OCI-M1 (cell line): Measurements from ENCODE around the gene UBE2G1.

ENCODE experiments used
- DNase-seq: peaks from one replicate; lab custom pipeline; 2025; lab: John Stamatoyannopoulos, UW

UBE2G1 gene

DNA sequence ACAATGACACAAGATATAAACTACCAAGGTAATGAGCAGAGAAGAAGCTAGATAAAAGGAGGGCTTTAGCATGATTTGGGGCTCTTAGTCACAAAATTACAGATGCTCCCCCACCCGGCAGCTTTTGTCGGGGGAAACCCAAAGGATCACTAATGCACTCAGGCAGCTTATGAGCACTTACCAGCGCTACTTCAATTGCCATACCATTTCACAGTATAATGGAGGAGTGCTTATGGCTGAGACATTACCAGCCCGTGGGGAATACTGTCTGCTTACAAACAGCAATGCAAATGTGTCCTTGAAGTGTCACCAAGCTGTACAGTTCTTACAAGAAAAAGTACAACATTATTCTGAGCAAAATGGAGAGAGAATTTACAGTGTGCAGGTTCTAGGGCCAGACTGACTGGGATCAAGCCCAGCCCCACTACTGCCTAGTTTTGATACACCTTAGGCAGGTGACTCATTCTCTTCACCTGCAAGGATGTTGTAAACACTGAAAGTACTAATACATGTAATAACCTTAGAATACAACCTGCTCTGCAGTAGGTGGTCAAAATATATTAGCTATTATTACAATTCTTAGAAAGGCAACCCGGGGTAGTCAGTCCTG is 119.0 kb downstream of the UBE2G1 start:
- no peak for DNase-seq

- DNase-seq = no peak
Observed at GRCh38 chr17:4246674-4247073, 119.8 kb downstream of the UBE2G1 start.

DNA sequence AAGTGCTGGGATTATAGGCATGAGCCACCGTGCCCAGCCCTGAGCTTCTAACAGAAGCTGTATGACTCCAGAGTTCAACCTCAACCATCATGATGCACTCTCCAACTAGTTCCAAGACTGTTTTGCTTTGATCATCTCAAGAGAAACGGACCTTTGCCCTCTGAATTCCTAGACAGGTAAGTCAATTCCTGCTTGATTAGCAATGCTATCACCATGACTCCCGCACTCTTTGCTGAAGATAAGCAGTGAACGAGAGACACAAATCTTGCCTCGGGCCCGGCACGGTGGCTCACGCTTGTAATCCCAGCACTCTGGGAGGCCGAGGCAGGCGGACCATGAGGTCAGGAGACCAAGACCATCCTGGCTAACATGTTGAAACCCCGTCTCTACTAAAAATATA is 124.9 kb downstream of the UBE2G1 start:
- DNase-seq = no peak

DNA sequence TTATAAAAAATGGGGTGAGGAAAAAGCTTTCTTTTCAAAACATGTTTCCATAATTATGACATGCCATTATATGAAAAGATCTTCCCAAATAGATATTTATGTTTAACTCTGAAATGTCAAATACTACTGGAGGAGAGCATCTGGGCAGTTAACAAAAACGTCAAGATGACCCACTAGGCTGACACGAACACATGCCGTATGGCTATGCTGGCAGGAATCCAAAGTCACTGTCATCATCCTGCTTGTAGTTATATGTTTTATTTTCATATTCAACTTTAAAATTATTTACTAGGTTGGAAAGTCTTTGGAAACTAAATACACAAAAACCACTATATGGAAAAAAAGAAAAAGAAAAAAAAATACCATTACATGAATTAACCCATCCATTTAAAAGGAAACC is 130.0 kb downstream of the UBE2G1 start:
- DNase-seq = no peak

DNA sequence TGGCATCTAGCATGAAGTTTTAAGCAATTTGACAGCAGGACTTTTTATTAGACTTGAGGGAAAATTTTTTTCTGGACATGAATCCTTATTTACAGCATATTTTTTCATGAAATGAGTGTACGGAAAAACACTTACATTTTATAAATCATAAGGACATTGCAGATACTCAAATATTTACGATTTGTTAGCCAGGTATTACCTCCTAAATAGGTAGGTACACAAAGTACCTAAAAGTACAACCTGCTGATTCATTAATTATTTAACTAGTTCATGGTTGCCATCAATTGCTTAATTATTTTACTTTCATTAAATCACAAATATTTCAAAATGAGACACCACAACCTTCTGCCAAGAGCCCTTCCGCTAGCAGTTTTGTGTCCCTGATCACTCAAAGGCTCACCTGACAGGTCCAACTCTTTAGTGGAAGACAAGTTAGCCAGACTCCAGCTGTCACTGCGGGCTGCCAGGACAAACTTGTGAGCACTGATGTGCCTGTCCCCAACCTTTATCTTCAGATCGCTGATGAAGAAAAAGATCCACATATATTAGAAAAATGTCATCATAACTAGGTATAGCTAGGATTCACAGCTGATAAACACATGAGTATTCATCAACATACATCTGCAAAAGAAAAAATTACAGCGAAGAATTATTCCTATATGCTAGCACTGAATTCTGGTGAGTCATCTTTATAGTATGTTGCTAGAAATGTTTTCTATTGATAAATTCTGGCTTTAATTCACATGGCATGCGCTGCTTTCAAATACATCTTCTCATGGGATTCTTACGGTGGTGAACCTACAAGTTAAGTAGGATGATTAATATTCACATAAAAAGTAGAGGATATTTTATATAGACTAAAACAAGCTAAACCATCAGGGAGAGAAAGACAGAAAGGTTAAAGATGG is 130.8 kb downstream of the UBE2G1 start:
- DNase-seq = no peak

GRCh38 chr17:4234401-4234800 is 132.1 kb downstream of the UBE2G1 start:
- no peak for DNase-seq

- no peak for DNase-seq
Observed at GRCh38 chr17:4233668-4234258, 132.7 kb downstream of the UBE2G1 start.

DNA sequence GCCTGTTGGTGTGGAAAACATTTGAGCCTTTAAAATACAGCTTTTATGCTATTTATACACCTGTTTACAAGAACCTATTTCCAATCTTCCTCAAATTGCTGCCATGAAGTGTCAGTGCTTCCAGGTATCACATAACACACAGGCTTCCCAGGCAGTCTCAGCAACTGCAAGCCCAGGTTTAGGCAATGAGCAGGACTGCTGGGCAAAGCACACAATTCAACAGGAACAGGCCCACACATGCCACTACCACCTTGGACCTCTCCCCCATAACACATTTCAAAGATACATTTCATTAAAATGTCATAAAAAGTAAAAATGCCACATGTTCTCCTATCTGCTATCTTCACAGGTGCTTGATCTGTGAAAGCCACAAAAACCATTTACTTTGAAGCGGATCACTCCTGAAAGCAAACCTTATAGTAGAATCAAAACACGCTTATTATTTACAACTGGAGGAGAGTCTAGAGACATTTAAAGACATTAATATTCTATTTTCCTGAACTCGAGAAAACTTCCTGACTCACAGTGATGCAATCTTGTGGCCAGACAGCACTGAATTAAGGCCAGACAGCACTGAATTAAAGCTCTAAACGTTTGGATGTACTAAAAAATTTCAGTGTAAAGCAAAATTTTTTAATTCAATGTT is 134.2 kb downstream of the UBE2G1 start:
- DNase-seq = no peak

DNA sequence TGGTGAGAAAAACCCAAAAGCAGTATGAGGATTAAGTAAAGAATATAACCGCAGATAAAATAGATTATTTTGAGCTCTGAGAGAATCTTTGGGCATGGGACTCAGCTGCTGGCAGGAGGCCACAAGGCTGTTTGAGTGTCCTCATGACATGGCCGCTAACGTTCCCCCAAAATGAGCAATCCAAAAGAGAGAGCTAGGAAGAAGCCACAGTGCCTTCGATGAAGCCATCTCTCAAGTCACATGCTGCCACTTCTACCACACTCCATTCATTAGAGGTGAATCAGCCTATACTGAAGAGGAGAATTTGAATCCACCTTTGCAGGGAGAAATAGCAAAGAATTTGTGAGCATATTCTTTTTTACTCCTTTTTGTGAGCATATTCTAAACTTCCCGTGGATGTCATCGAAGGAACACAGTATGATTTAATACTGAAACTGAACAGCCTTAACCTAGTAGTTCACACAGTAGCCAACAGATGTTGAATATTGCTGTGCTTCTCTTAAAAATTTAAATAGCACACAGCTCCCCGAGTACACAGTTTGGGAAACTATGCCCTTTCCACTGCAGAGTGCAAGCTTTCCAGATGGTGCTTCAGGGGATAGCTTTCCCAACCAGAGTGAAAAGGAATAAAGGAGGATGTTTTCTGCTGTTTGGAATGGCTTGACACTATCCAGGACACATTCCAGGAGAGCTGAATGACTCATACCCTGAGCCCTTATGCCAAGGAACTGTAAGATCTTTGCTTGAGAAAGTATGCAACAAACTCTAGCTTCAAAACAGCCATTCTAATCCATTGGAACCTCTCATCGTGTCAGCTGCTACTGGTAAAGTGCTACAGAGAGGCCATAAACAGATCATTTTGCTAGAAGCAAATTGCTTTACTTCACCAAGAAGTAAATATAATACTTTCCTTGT is 136.6 kb downstream of the UBE2G1 start:
- DNase-seq = no peak

- no peak for DNase-seq
Observed at GRCh38 chr17:4221899-4222659, 144.4 kb downstream of the UBE2G1 start.

DNA sequence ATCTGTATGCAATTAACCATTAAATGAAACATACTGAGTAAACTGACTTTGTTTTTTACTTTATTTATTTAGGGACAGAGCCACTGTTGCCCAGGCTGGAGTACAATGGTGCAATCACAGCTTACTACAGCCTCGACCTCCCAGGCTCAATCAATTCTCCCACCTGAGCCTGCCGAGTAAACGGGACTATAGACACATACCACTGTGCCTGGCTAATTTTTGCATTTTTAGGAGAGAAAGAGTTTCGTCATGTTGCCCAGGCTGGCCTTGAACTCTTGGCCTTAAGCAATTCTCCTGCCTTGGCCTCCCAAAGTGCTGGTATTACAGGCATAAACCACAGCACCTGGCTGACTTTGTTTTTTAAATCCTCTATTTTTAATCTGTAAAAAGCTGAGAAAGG is 145.3 kb downstream of the UBE2G1 start:
- DNase-seq = no peak

DNA sequence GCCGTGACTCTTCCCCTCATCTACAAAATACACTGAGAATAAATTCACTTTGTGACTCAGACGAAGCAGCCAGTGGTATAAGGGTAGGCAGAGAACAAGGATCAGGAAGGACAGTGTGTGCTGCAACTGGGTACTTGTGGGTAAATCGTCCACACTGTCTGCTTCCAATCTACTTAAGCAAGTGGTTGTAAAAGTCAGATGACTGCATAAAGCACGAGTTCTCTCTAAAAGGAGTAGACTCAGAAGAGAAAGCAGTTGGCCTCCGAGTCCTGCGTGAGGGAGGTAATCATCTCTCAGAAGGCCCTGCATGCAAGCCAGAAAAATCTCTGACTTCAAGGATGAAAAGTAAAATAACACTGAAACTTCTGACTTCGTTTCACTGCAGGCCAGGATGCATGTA is 145.8 kb downstream of the UBE2G1 start:
- DNase-seq = no peak
